GM19351 (cell line): ENCODE results near the gene ATF5.
A peak's percentile ranks its signal among the peaks of the same experiment; 100 is the strongest.

Experiments used
- ATAC-seq: cut with Tn5 transposase; IDR thresholded peaks from one replicate; pipeline ENCODE4 v1.9.1; 2021; ENCODE audit warnings: mild to moderate bottlenecking, moderate library complexity; ENCODE audit not compliant: unreplicated experiment

Gene ATF5, protein sequence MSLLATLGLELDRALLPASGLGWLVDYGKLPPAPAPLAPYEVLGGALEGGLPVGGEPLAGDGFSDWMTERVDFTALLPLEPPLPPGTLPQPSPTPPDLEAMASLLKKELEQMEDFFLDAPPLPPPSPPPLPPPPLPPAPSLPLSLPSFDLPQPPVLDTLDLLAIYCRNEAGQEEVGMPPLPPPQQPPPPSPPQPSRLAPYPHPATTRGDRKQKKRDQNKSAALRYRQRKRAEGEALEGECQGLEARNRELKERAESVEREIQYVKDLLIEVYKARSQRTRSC

DNA sequence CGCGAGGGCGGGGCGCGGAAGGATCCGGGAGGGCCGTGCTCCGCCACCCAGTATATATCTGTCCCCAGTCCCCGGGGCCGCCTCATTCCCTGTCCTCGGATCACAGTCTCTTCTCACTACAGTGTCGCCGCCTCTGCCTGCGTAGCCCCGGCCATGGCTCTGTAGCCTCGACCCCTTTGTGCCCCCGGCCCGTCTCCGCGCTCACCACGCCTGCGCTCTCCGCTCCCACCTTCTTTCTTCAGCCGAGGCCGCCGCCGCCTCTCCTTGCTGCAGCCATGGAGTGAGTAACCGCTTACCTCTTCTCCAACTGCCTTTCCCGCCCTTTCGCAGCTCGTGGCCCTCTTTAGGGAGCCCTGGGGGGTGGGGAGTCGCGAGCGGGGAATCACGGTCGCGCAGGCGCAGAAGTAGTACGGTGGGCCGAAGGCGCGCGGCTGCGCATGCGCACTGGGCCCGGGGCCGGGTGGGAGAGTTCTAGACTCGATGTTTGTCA, at the start of gene ATF5, which contains the start of gene NUP62:
Gene ATF5, plus strand, starts transcription at position 85 of the 490 bp plus-strand sequence. CDS start 1,646 bp downstream, outside the sequence.
Gene NUP62, minus strand, starts transcription at position 384 of the 490 bp plus-strand sequence. CDS start 19,697 bp downstream, outside the sequence.
- peak; percentile 53 for ATAC-seq

DNA sequence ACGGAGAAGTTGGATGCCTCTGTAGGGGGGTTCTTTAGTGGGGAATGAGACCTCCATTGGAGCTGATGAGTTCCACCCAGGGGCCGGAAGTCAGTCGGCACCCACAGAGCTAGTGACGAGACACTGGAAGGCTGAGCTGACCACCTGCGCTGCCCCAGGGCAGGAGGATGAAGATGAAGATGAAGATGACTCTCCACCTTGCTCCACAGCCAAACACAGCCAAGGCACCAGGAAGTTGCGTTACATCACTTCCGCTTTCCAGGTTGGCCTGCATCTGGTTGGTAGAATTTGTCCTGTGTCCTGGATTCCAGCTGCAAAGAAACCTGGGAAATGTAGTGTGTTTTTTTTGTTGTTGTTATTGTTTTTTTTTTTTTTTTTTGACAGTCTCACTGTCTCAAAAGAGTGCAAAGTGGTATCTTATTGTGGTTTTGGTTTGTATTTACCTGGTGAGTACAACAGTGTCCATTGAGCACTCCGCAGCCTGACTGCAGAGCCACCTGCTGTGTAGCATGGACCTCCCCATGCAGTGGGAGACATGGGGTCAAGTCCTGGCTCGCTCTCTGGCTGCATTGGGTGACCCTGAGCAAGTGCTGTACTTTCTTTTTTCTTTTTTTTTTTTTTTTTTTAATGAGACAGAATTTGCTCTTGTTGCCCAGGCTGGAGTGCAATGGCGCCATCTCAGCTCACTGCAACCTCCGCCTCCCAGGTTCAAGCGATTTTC, 49.6 kb upstream of the ATF5 start:
- ATAC-seq, result no peak

DNA sequence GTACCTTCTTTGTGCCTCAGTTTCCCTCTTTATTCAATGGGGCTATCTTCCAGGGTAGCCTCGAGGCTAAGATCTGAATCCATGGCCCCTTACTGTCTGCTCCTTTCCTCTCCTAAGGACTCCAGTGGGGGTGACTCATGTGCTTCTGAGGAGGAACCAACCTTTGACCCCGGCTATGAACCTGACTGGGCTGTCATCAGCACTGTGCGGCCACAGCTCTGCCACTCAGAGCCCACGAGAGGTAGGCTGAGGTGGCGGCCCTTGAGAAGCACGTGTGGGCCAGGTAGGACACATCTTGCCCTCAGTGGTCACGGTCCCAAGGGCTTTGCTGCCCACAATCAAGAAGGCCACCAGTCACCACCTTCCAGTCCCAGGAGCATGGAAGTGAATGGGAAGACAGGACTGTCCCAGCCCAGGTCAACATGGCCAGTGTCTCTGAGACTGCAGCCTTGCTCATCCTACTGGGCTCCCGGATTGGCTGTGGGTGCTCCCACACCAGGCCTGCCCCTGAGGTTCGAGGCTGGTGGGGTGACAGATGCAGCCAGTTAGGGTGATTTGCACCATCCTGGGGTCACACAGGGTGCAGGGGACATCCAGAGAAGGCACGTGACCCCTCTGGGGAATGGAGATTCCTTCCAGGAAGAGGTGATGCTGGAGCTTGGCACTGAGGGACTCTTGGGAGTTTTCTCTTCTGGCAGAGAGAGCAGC, 48.7 kb upstream of the ATF5 start:
- ATAC-seq, result no peak

DNA sequence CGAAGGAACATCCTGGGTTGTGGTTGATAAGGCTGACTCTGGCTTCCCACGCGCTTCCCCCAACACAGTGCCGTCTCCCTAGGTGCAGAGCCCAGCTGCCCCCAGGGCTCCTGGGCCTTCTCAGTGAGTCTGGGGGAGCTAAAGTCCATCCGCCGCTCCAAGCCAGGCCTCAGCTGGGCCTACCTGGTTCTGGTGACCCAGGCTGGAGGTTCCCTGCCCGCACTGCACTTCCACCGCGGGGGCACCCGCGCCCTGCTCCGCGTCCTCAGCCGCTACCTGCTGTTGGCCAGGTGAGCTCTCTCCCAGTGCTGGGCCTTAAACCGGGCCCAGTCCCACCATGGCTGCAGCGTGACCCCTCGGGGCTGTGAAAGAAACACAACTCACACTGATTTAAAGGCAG, 47.8 kb upstream of the ATF5 start:
- ATAC-seq, result no peak

DNA sequence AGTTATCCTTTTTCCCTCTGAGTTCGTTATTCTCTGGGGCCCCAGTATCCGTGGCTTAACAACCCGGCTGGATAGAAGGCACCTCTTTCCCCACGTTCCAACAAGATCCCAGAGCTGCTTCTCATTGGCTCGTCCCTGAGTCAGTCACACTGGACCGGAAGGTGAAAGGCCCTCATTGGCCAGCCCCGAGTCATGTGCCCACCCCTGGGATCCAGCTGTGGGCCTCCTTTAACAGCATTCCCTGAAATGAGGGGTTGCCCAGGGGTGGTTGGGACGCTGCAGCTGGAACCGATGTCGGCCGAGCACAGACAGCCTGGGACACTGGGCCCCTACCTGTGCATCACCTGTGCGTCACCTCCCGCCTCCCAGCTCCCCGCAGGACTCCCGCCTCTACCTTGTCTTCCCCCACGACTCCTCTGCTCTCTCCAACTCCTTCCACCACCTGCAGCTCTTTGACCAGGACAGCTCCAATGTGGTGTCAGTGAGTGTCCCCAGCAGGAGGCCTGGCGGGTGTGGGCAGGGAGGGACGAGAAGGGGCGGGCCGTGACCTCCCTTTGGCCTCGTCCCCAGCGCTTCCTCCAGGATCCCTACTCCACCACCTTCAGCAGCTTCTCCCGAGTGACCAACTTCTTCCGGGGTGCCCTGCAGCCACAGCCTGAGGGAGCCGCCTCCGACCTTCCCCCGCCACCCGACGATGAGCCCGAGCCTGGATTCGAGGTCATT, 47.2 kb upstream of the ATF5 start:
- no peak for ATAC-seq

DNA sequence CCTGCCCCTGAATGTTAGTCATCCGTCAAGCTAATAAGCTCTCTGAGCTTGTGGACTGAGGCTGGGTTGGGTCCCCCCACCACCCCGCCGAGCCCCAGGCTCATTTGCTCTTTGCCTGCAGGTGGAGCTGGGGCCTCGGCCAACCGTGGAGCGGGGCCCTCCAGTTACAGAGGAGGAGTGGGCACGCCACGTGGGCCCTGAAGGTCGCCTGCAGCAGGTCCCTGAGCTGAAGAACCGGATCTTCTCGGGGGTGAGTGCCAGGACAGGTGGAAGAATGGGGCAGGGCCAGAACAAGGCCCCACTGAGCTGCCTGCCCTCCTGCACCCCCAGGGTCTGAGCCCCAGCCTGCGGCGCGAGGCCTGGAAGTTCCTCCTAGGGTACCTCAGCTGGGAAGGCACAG, 46.4 kb upstream of the ATF5 start:
- no peak for ATAC-seq

DNA sequence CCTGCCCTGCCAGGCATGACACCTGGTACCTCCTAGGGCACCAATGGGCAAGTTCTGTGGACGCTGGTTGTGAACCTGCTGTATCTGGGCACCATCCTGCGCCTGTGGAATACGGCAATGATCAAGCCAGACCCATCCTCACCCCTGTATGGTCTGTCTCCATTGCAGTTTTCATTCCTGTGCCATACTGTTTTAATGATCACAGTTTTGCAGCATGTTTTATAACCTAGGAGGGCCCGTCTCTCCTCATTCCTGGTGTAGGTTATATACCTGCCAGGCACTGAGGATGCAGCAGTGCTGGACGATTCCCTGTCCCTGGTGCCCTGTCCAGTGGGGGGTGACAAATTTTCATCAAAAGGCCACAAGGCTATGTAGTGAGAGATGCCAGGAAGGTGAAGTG, 45.9 kb upstream of the ATF5 start:
- ATAC-seq, result no peak

DNA sequence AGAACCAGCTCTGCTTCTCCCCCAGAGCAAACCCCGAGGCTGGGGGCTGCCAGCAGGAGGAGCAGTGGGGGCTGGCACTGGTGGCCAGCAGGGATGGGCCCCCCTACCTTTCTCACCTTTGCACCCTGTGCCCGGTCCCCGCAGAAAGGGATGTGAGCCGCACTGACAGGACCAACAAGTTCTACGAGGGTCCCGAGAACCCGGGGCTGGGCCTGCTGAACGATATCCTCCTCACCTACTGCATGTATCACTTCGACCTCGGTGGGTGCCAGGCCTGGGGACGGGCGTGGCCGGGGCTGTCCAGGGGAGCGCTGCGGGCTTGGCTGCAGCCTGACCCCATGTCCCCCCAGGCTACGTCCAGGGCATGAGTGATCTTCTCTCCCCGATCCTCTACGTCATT, 44.9 kb upstream of the ATF5 start:
- ATAC-seq, result no peak

DNA sequence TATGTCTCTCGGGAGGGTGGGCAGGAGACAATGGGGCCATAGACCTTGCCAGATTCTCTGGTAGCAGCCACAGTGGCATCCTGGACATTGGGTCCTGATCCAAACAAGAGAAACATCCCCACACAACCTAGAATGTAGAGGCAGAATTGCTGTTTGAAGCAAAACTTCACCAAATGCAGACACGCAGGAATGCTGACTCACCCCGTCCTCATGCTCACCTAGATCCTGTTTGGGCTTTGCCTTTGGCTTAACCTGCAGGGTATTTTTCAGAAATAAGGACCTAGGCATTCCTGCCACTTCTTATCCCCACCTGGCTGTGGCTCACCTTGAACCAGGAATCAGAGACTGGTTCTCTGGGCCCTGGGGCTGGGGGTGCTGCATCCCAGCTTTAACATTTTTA, 44.2 kb upstream of the ATF5 start:
- ATAC-seq, result no peak

DNA sequence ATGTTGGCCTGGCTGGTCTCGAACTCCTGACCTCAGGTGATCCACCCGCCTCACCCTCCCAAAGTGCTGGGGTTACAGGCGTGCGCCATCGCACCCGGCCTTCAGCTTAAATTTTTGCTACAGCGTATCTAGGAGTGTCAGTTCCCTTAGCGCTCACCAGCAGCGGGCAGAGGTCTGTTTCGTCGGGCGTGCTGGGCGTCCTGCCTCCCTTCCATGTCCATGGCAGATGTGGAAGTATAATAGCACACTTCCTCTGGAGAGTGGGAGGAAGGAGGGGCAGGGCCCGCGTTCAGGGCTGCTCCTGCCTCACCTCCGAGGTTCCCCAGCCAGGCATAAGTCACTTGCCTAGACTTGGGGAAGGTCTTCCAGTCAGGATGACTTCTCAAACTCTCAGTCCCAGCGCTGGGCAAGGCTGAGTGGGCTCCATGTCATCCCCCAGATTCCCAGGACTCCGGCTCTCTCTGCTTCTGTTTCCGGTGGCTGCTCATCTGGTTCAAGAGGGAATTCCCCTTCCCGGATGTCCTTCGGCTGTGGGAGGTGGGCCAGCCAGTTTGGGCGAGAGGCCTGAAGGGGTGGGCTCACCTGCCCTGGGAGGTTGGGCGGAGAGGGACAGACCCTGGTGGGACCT, 41.9 kb upstream of the ATF5 start:
- no peak for ATAC-seq

DNA sequence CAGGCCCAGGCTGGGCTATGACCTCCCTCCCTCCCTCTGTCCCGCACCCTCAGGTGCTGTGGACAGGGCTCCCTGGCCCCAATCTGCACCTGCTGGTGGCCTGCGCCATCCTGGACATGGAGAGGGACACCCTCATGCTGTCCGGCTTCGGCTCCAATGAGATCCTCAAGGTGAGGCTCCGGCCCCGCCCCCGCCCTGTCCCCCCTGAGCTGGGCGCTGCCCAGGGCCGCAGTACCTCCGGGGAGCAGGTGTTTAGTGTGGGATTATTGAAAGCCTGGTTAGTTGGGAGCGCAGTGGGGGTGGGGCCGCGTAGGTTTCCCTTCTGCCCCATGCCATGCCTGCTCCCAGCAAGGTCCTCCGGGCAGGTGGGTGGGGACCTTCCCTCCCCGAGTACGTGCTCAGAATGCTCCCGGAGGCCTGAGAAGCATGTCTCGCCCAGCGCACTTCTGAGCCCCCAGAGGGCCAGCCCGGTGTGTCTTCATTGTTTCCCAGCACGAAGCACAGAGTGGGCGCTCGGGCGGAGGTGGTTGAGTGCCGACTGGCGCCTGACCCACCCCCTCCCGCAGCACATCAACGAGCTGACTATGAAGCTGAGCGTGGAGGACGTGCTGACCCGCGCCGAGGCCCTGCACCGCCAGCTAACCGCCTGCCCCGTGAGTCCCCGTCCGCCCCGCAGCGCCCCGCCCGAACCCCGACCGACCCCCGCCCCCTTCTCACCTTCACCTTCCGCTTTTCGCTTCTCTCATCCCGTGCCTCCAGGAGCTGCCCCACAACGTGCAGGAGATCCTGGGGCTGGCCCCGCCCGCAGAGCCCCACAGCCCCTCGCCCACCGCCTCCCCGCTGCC, 41.1 kb upstream of the ATF5 start:
- ATAC-seq, result no peak

DNA sequence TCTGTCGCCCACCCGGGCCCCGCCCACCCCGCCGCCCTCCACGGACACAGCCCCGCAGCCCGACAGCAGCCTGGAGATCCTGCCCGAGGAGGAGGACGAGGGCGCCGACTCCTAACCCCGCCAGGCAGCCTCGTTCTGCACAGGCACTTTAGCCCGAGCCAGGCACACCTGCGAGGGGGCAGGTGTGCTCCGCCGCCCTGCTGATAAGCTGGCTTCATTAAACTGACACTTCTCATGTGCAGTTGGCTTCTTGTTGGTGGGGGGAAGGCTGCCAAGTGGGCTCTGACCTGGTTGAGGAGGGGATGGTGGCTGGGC, 40.5 kb upstream of the ATF5 start:
- no peak for ATAC-seq

DNA sequence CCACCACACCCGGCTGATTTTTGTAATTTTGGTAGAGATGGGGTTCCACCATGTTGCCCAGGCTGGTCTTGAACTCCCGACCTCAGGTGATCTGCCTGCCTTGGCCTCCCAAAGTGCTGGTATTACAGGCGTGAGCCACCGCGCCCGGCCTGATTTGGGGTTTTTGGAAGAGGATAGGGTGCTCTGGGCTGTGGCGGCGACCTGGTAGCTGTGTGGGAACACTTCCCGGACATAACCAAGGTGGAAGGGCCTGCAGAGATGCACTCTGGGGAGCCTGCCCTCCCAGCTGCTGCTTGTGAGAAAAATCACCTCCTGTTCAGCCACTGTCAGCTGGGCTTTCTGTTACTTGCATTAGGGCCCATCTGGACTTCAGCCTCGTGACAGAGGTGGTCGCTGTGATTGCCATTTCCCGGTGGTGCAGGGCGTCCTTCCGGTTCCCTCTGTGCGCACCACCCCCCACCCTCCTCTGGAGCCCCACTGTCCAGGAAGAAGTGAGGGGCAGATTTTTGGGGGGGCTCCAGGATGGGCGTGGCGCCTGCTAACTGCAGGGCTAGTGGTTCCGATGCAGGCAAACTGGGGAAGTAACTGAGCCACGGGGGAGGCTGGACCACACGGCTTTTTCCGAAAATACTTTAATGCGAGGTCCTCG, 39.8 kb upstream of the ATF5 start:
- ATAC-seq, result no peak

DNA sequence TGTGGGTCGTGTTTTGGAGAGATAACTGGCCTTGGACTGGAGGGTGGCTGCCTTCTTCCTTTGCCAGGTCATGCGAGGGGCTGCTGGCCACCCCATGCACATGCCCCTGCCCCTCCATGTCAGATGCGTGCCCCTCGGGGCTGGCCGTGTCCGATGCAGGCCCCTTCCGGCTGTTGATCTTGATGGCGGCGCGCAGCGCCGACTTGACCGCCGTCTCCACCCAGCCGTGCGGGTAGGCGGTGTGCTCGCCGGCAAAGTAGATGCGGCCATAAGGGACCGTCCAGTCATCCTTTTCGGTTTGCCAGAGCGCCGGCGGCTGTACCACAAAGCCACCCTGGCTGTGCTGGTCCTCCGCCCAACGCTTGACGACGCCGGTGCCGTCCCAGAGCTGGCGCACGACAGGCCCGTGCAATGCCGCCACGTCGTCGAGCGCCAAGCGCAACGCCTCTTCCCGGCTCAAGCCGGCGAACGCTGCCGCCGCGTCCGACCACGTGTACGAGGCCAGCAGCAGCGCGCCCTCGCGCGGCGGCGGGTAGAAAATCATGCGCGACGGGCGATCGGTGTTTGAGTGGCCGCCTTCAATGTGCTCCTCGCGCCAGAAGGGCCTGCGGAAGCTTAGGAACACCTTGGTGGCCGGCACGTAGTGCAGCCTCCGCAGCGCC, 39.2 kb upstream of the ATF5 start:
- ATAC-seq, result peak; percentile 34

DNA sequence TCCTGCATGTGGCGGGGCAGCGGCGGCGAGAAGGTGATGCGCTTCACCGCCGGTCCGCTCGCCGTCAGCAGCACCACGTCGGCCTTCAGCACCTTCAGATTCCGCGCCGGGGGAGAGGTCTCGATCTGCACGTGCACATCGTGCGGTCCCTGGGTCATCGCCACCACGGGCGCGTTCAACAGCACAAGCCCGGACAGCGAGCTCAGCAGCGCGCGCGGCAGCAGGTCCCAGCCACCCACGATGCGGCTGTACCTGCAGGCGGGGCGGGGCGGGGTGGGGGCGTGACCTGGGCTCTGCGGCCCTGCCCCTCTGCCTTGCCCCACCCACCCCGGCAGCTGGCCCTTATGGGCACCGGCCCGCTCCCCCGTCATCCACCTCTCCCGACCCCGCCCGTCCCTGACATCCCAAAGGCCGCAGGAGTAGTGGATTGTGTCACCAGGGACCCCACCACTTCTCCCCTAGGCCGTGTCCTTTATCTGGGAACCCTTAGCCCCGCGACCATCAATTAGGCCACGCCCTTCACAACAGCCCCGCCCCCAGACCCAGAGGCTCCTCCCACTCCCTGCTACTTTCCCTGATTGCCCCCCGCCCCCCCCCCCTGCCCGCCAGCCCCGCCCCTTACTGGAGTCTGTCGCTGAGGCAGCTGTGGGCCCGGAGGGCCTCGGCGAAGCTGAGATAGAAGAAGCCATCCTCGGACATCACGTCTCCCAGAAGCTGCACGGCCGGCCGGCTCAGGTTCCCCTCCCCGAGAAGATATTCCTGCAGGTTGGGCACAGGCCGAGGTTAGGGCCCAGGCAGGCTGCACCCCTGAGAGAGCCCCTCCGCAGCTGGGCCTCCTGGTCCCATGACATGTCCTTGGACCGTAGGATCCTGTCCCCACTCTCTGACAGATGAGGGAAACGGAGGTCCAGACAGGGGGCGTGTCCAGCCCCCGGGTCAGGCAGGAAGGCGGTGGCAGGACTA, 38.4 kb upstream of the ATF5 start:
- peak; percentile 48 for ATAC-seq

DNA sequence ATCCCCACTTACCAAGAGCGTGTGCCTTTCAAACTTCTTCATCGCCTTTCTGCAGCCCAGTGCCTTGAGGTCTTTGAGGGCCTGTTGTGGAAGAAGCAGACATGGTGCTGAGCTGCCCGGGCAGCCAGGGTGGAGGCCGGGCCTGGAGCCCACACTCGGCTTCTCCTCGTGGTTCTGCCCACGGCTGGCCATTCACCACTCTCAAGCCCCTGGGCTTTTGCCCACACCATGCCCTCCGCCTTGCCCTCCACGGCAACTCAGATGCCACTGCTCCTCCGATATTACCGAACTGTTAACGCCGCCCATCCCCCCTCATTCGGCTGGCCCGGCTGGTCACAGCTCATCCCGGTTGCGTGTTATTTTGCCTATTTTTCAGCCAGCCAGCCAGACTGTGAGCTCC, 37.6 kb upstream of the ATF5 start:
- ATAC-seq, result no peak

DNA sequence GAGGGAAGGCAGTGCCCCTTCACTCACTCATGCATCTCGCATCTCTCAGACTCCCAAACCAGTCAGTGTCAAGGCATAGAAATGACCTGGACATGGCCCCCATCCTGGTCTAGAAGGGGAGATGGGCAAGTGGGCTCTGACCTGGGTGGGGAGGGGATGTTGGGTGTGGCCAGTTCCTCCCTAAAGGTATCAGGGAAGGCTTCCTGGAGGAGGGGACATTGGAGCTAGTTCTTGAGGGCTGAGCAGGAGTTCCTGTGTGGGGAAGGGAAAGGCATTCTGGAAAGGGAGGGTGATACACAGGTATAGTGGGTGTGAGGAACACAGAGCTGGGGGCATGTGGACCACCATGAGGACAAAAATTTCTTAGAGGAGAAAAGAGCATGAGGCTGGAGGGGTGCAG, 36.3 kb upstream of the ATF5 start:
- ATAC-seq, result no peak
